SU-DHL-6 (cell line): Measurements from ENCODE around the gene ABCB4.

ENCODE experiments used
- CTCF ChIP-seq: fragments of 200-600 bp; sonication (generic); IDR thresholded peaks from one replicate; pipeline ENCODE4 v1.5.1; 2017; ENCODE audit warnings: antibody characterized with exemption, mild to moderate bottlenecking, low read length, moderate library complexity; ENCODE audit not compliant: insufficient read depth, poor library complexity, severe bottlenecking
- EZH2phosphoT487 ChIP-seq: fragments of 200-600 bp; sonication (generic), shearing (Covaris generic); conservative IDR thresholded peaks from 2 replicates; pipeline ENCODE4 v1.6.1; 2018; ENCODE audit warnings: mild to moderate bottlenecking, antibody characterized with exemption, low read length, moderate library complexity, mixed read lengths

DNA sequence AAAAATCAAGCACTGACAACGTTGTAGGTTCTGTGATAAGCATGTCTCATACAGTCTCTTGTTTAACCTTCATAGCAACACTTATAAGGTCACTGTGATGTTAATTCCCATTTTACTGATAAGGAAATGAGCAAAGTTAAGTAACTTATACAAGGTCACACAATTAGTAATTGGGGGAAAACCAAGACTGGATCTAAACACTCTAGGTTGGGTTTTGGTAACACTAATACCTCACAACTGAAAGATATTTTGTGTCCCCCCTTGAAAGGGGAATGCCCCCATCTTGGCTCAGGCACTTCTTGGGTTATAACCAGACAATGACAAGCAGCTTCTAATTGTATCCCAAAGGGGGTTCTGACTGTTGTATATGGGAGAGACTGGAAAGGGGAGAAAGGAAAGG, 36.0 kb upstream of the ABCB4 start:
- TF ChIP-seq CTCF, result no peak
- no peak for TF ChIP-seq EZH2phosphoT487
